ENCODE data around the gene DBP.

DBP gene

GRCh38 chr19:48618916-48619691 lies 18.1 kb downstream of the DBP start, which contains the start of the genes RPL18 and SPHK2:
Gene RPL18 (minus strand): TSS chr19:48619178. CDS start chr19:48619143, 35 bp downstream.
Gene SPHK2 (plus strand): TSS chr19:48619506. CDS start chr19:48620515, 1,009 bp downstream.
- Histone ChIP-seq H3K9me3 (ENCODE audit: control insufficient read depth, low read length) (no peaks in the 10 kb centered on the region), H3K27ac (ENCODE audit: insufficient read depth, low read depth, low read length, poor library complexity, severe bottlenecking) (peak within 1 kb of the TSS; percentile 95), H3K4me1 (ENCODE audit: control insufficient read depth, insufficient read depth, low read length) (peaks cover 45% of the 10 kb centered on the region), H3K27me3 (ENCODE audit: control insufficient read depth, insufficient read depth, low read length, poor library complexity, severe bottlenecking) (no peaks in the 10 kb centered on the region), H3K4me3 (ENCODE audit: insufficient read depth, low read depth, low read length) (peak within 1 kb of the TSS; percentile 98), H3K36me3 (ENCODE audit: control insufficient read depth, insufficient read depth, low read length) (peaks cover 7% of the 10 kb centered on the region)
- 0% methylated on average over 69 of the region's 69 CpGs for WGBS, 2 experiments

- no peaks in the 10 kb centered on the region for H3K27me3 ChIP-seq (ENCODE audit: control insufficient read depth, insufficient read depth, low read length, poor library complexity, severe bottlenecking)
- peaks cover 49% of the 10 kb centered on the region for H3K4me1 ChIP-seq (ENCODE audit: control insufficient read depth, insufficient read depth, low read length)
- 1 to 2% methylated on average over 18 of the region's 18 CpGs for WGBS, 2 experiments
Measured at GRCh38 chr19:48618278-48618915, 18.8 kb downstream of the DBP start.

GRCh38 chr19:48617146-48617937 lies 19.8 kb downstream of the DBP start:
- Histone ChIP-seq H3K36me3 (ENCODE audit: control insufficient read depth, insufficient read depth, low read length) (peaks cover 7% of the 10 kb centered on the region), H3K9me3 (ENCODE audit: control insufficient read depth, low read length) (no peaks in the 10 kb centered on the region), H3K4me1 (ENCODE audit: control insufficient read depth, insufficient read depth, low read length) (peaks cover 50% of the 10 kb centered on the region), H3K27me3 (ENCODE audit: control insufficient read depth, insufficient read depth, low read length, poor library complexity, severe bottlenecking) (no peaks in the 10 kb centered on the region), H3K4me3 (ENCODE audit: insufficient read depth, low read depth, low read length) (peak overlapping the region; percentile 98), H3K27ac (ENCODE audit: insufficient read depth, low read depth, low read length, poor library complexity, severe bottlenecking) (peak overlapping the region; percentile 44)
- WGBS, 2 experiments = 87 to 91% methylated on average over 18 of the region's 18 CpGs

More at GRCh38 chr19:48618278-48618915, 18.8 kb downstream of the DBP start:
- peak overlapping the region; percentile 95 for H3K27ac ChIP-seq (ENCODE audit: insufficient read depth, low read depth, low read length, poor library complexity, severe bottlenecking)
- no peaks in the 10 kb centered on the region for H3K9me3 ChIP-seq (ENCODE audit: control insufficient read depth, low read length)
- H3K36me3 ChIP-seq (ENCODE audit: control insufficient read depth, insufficient read depth, low read length) = peaks cover 7% of the 10 kb centered on the region
- peak overlapping the region; percentile 98 for H3K4me3 ChIP-seq (ENCODE audit: insufficient read depth, low read depth, low read length)

- Histone ChIP-seq H3K27me3 (ENCODE audit: control insufficient read depth, insufficient read depth, low read length, poor library complexity, severe bottlenecking) (no peaks in the 10 kb centered on the region), H3K27ac (ENCODE audit: insufficient read depth, low read depth, low read length, poor library complexity, severe bottlenecking) (no peak overlapping the region), H3K36me3 (ENCODE audit: control insufficient read depth, insufficient read depth, low read length) (peaks cover 7% of the 10 kb centered on the region), H3K9me3 (ENCODE audit: control insufficient read depth, low read length) (no peaks in the 10 kb centered on the region), H3K4me3 (ENCODE audit: insufficient read depth, low read depth, low read length) (no peak overlapping the region), H3K4me1 (ENCODE audit: control insufficient read depth, insufficient read depth, low read length) (peaks cover 50% of the 10 kb centered on the region)
- 89 to 94% methylated on average over 12 of the region's 12 CpGs for WGBS, 2 experiments
Measured at GRCh38 chr19:48616491-48617056, 20.6 kb downstream of the DBP start.

GRCh38 chr19:48616041-48616436 lies 21.1 kb downstream of the DBP start:
- Histone ChIP-seq H3K27ac (ENCODE audit: insufficient read depth, low read depth, low read length, poor library complexity, severe bottlenecking) (no peak overlapping the region), H3K9me3 (ENCODE audit: control insufficient read depth, low read length) (no peaks in the 10 kb centered on the region), H3K4me1 (ENCODE audit: control insufficient read depth, insufficient read depth, low read length) (peaks cover 50% of the 10 kb centered on the region), H3K27me3 (ENCODE audit: control insufficient read depth, insufficient read depth, low read length, poor library complexity, severe bottlenecking) (no peaks in the 10 kb centered on the region), H3K4me3 (ENCODE audit: insufficient read depth, low read depth, low read length) (no peak overlapping the region), H3K36me3 (ENCODE audit: control insufficient read depth, insufficient read depth, low read length) (peaks cover 7% of the 10 kb centered on the region)
- 95% methylated on average over 16 of the region's 16 CpGs for WGBS, 2 experiments

GRCh38 chr19:48615231-48616040 lies 21.7 kb downstream of the DBP start:
- no peaks in the 10 kb centered on the region for H3K27me3 ChIP-seq (ENCODE audit: control insufficient read depth, insufficient read depth, low read length, poor library complexity, severe bottlenecking)
- H3K27ac ChIP-seq (ENCODE audit: insufficient read depth, low read depth, low read length, poor library complexity, severe bottlenecking) = peak overlapping the region; percentile 84
- H3K36me3 ChIP-seq (ENCODE audit: control insufficient read depth, insufficient read depth, low read length) = peaks cover 7% of the 10 kb centered on the region
- H3K9me3 ChIP-seq (ENCODE audit: control insufficient read depth, low read length) = no peaks in the 10 kb centered on the region
- no peak overlapping the region for H3K4me3 ChIP-seq (ENCODE audit: insufficient read depth, low read depth, low read length)
- H3K4me1 ChIP-seq (ENCODE audit: control insufficient read depth, insufficient read depth, low read length) = peaks cover 50% of the 10 kb centered on the region
- WGBS, 2 experiments = 79 to 83% methylated on average over 18 to 19 of the region's 19 CpGs

GRCh38 chr19:48614436-48615230 lies 22.5 kb downstream of the DBP start, which contains the start of gene FAM83E:
Gene FAM83E (minus strand): TSS chr19:48615076. CDS start chr19:48613372, 1,704 bp downstream.
- H3K36me3 ChIP-seq (ENCODE audit: control insufficient read depth, insufficient read depth, low read length) = peaks cover 7% of the 10 kb centered on the region
- peak within 1 kb of the TSS; percentile 84 for H3K27ac ChIP-seq (ENCODE audit: insufficient read depth, low read depth, low read length, poor library complexity, severe bottlenecking)
- no peaks in the 10 kb centered on the region for H3K9me3 ChIP-seq (ENCODE audit: control insufficient read depth, low read length)
- H3K4me3 ChIP-seq (ENCODE audit: insufficient read depth, low read depth, low read length) = peak within 1 kb of the TSS; percentile 6
- WGBS, 2 experiments = 28 to 30% methylated on average over 31 of the region's 31 CpGs
- H3K4me1 ChIP-seq (ENCODE audit: control insufficient read depth, insufficient read depth, low read length) = peaks cover 46% of the 10 kb centered on the region
- H3K27me3 ChIP-seq (ENCODE audit: control insufficient read depth, insufficient read depth, low read length, poor library complexity, severe bottlenecking) = no peaks in the 10 kb centered on the region

- Histone ChIP-seq H3K9me3 (ENCODE audit: control insufficient read depth, low read length) (no peaks in the 10 kb centered on the region), H3K4me1 (ENCODE audit: control insufficient read depth, insufficient read depth, low read length) (peaks cover 46% of the 10 kb centered on the region), H3K36me3 (ENCODE audit: control insufficient read depth, insufficient read depth, low read length) (peaks cover 7% of the 10 kb centered on the region), H3K27me3 (ENCODE audit: control insufficient read depth, insufficient read depth, low read length, poor library complexity, severe bottlenecking) (no peaks in the 10 kb centered on the region), H3K27ac (ENCODE audit: insufficient read depth, low read depth, low read length, poor library complexity, severe bottlenecking) (peak overlapping the region; percentile 6), H3K4me3 (ENCODE audit: insufficient read depth, low read depth, low read length) (no peak overlapping the region)
- WGBS, 2 experiments = 86 to 89% methylated on average over 13 of the region's 13 CpGs
Measured at GRCh38 chr19:48613852-48614435, 23.2 kb downstream of the DBP start.
